Activated T-helper 1 cell treated with anti-CD3 and anti-CD28 coated beads, Interleukin-12 subunit alpha, Interleukin-12 subunit beta, Interleukin-2, Interleukin-4 antibody, amounts not matched to agents 30 ng/mL and 10 ng/mL and 1 ng/mL, durations not matched to agents 14 hours and 24 hours and 36 hours (primary cell): Measurements from ENCODE around the gene DTWD2. TPM values are rescaled to one million over a fixed set of nuclear protein-coding genes. Genes with fewer than 3 reads are reported as not detected.
"Not testable (repeated sequence)": the region's sequence is repeated elsewhere in the genome, so short reads cannot be mapped to it uniquely, and the experiment has no call there.

Experiments used
- DNase-seq: peaks from one replicate; pipeline ENCODE4 v3.0.0; 2021; ENCODE audit warnings: low spot score
- H3K27ac Mint-ChIP-seq: one replicate; pipeline ENCODE4 v1.8.0; 2021; ENCODE audit warnings: mild to moderate bottlenecking, mixed read lengths
- H3K27me3 Mint-ChIP-seq: one replicate; pipeline ENCODE4 v1.8.0; 2022; ENCODE audit warnings: mild to moderate bottlenecking, moderate library complexity, mixed read lengths; ENCODE audit not compliant: insufficient read depth
- H3K36me3 Mint-ChIP-seq: one replicate; pipeline ENCODE4 v1.8.0; 2021; ENCODE audit warnings: low read depth, mixed read lengths
- H3K4me1 Mint-ChIP-seq: one replicate; pipeline ENCODE4 v1.8.0; 2021; ENCODE audit warnings: low read depth, mixed read lengths
- H3K4me3 Mint-ChIP-seq: one replicate; pipeline ENCODE4 v1.8.0; 2021; ENCODE audit warnings: mild to moderate bottlenecking, moderate library complexity, mixed read lengths
- H3K9me3 Mint-ChIP-seq: one replicate; pipeline ENCODE4 v1.8.0; 2021; ENCODE audit warnings: mixed read lengths
- intact Hi-C: fragments of 100-400 bp; cut with micrococcal nuclease; formaldehyde crosslinking; loops from one replicate; pipeline ENCODE4 v1.15.1; 2024
- total RNA-seq: library from RNA; stranded (reverse); gene quantifications from 2 replicates; pipeline ENCODE4 v1.2.3, GENCODE V29; 2022

The DTWD2 gene
- total RNA-seq, 1 donor from 2014 or later = 1.6 TPM

GRCh38 chr5:118921866-118922265 lies 66.5 kb downstream of the DTWD2 start:
- Mint-ChIP-seq H3K27ac (no peak overlapping the region), H3K4me1 (no peaks in the 10 kb centered on the region), H3K4me3 (no peak overlapping the region), H3K36me3 (no peaks in the 10 kb centered on the region), H3K27me3 (no peaks in the 10 kb centered on the region), H3K9me3 (no peaks in the 10 kb centered on the region)
- no peak for DNase-seq
- intact Hi-C loops = no loop called here

GRCh38 chr5:118919016-118919415 lies 69.3 kb downstream of the DTWD2 start:
- H3K27me3 Mint-ChIP-seq = no peaks in the 10 kb centered on the region
- H3K36me3 Mint-ChIP-seq = no peaks in the 10 kb centered on the region
- no peaks in the 10 kb centered on the region for H3K9me3 Mint-ChIP-seq
- H3K4me1 Mint-ChIP-seq = no peaks in the 10 kb centered on the region
- intact Hi-C loops = no loop called here
- no peak overlapping the region for H3K4me3 Mint-ChIP-seq
- H3K27ac Mint-ChIP-seq = no peak overlapping the region
- no peak for DNase-seq

DNA sequence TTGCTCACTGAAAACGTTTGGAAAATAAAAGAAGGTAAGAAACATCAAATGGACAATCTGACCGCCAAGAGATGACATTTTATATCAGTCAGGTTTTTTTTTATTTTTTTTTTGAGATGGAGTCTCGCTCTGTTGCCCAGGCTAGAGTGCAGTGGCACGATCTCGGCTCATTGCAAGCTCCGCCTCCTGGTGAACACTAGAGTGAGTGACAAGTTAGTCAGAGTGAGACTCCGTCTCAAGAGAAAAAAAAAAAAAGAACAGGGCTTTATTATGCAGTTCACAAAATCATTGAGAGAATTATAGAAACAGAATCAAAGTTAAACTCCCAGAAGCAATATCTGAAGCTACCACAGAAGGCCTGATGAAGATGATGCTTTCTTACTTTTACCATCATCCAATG lies 70.1 kb downstream of the DTWD2 start:
- Mint-ChIP-seq H3K9me3 (no peaks in the 10 kb centered on the region), H3K27me3 (no peaks in the 10 kb centered on the region), H3K4me1 (no peaks in the 10 kb centered on the region), H3K27ac (no peak overlapping the region), H3K4me3 (no peak overlapping the region), H3K36me3 (no peaks in the 10 kb centered on the region)
- intact Hi-C loops = no loop called here
- no peak for DNase-seq

DNA sequence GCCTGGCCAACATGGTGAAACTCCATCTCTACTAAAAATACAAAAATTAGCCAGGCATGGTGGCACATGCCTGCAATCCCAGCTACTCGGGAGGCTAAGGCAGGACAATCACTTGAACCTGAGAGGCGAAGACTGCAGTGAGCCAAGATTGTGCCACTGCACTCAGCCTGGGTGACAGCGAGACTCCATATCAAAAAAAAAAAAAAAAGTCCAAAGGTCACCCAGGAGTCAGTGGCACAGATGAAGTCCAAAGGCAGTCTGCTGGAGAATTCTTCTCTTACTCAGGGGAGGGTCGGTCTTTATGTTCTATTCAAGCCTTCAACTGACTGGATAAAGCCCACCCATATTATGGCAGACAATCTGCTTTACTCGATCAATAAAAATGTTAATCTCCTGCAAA lies 80.8 kb downstream of the DTWD2 start:
- DNase-seq, intact Hi-C loops, H3K27me3 Mint-ChIP-seq, H3K27ac Mint-ChIP-seq, H3K4me1 Mint-ChIP-seq, H3K4me3 Mint-ChIP-seq, H3K36me3 Mint-ChIP-seq, H3K9me3 Mint-ChIP-seq: not testable (repeated sequence)

GRCh38 chr5:118906947-118907346 lies 81.4 kb downstream of the DTWD2 start:
- intact Hi-C loops = no loop called here
- no peak for DNase-seq
- Mint-ChIP-seq H3K27ac (no peak overlapping the region), H3K36me3 (no peaks in the 10 kb centered on the region), H3K4me3 (no peak overlapping the region), H3K27me3 (no peaks in the 10 kb centered on the region), H3K4me1 (no peaks in the 10 kb centered on the region), H3K9me3 (no peaks in the 10 kb centered on the region)

- Mint-ChIP-seq H3K27ac (no peak overlapping the region), H3K4me3 (no peak overlapping the region), H3K9me3 (no peaks in the 10 kb centered on the region), H3K27me3 (no peaks in the 10 kb centered on the region), H3K36me3 (no peaks in the 10 kb centered on the region), H3K4me1 (no peaks in the 10 kb centered on the region)
- no peak for DNase-seq
- intact Hi-C loops = no loop called here
Measured at GRCh38 chr5:118905196-118905595, 83.2 kb downstream of the DTWD2 start.

DNA sequence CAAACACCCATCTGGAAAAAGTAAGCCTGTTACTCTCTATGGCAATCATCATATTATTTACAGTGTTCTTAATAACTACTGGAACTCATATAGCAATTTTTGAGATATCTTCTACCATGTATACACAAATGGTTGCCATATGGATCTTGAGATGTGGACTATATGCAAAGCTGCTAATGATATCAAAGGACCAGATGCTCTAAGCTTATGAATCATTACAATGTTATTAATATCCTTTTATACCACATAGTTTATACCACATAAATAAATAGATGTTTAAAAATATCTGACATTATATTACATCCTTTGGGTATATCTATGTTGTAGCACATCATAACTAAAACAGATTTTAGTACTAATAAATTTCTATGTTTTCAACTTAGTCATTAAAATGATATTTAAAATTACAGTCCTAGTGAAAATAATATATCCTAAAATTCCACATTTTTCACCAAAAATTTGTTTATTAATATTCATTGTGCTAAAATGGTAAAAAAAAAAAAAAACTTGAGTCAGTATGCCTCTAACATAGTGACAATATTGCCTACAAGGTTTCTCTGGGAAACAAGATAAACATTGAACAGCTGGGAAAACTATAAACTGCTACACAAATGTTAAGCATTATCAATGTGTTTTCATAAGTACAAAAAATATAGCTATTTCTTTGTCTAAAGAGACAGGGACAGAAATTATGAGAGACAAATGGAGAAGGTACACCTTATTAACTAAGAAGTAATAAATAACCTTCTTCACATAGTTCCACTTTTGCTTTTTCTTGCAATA lies 85.5 kb downstream of the DTWD2 start:
- no peak overlapping the region for H3K27ac Mint-ChIP-seq
- H3K4me1 Mint-ChIP-seq = no peaks in the 10 kb centered on the region
- intact Hi-C loops = no loop called here
- no peaks in the 10 kb centered on the region for H3K27me3 Mint-ChIP-seq
- H3K9me3 Mint-ChIP-seq = no peaks in the 10 kb centered on the region
- no peak for DNase-seq
- no peaks in the 10 kb centered on the region for H3K36me3 Mint-ChIP-seq
- no peak overlapping the region for H3K4me3 Mint-ChIP-seq

DNA sequence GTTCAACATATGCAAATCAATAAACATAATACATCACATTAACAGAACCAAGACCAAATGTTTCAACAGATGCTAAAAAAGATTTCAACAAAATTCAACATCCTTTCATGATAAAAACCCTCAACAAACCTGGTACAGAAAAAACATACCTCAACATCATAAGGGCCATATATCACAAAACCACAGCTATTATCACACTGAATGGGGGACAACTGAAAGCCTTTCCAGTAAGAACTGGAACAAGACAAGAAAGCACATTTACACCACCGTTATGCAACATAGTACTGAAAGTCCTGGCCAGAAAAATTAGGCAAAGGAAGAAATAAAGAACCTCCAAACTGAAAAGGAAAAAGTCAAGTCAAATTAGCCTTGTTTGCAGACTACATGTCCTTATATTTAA lies 93.6 kb downstream of the DTWD2 start:
- intact Hi-C loops = no loop called here
- no peaks in the 10 kb centered on the region for H3K9me3 Mint-ChIP-seq

GRCh38 chr5:118891252-118891651 lies 97.1 kb downstream of the DTWD2 start:
- Mint-ChIP-seq H3K36me3 (no peaks in the 10 kb centered on the region), H3K9me3 (no peaks in the 10 kb centered on the region), H3K4me1 (no peaks in the 10 kb centered on the region), H3K27me3 (no peaks in the 10 kb centered on the region), H3K4me3 (no peak overlapping the region), H3K27ac (no peak overlapping the region)
- intact Hi-C loops = no loop called here
- no peak for DNase-seq

More for the DNA sequence above, 93.6 kb downstream of the DTWD2 start:
- H3K4me1 Mint-ChIP-seq = no peaks in the 10 kb centered on the region
- no peak for DNase-seq
- H3K4me3 Mint-ChIP-seq = no peak overlapping the region
- no peaks in the 10 kb centered on the region for H3K27me3 Mint-ChIP-seq
- H3K36me3 Mint-ChIP-seq = no peaks in the 10 kb centered on the region
- H3K27ac Mint-ChIP-seq = no peak overlapping the region

DNA sequence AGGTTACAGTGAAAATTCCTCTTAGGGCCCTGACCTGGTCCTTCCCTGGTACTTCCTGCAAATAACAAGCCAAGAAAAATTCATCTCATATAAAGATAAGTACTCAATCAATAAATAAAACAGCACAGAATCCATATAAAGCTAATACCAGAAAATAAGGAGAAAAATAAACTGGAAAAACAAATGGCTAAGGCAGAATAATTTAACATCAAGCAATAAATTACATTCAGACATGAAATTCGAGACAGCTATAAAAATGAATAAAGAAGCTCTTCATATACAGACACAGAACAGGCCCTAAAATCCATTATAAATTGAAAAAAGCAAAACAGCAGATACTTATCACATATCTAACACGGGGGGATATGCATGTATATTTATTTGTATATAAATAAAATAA lies 99.2 kb downstream of the DTWD2 start:
- DNase-seq = no peak
- Mint-ChIP-seq H3K27ac (no peak overlapping the region), H3K27me3 (no peaks in the 10 kb centered on the region), H3K36me3 (no peaks in the 10 kb centered on the region), H3K4me3 (no peak overlapping the region), H3K9me3 (no peaks in the 10 kb centered on the region), H3K4me1 (no peaks in the 10 kb centered on the region)
- intact Hi-C loops = no loop called here

GRCh38 chr5:118888556-118888955 lies 99.8 kb downstream of the DTWD2 start:
- Mint-ChIP-seq H3K27ac (no peak overlapping the region), H3K4me3 (no peak overlapping the region), H3K9me3 (no peaks in the 10 kb centered on the region), H3K36me3 (no peaks in the 10 kb centered on the region), H3K4me1 (no peaks in the 10 kb centered on the region), H3K27me3 (no peaks in the 10 kb centered on the region)
- no peak for DNase-seq
- intact Hi-C loops = no loop called here

DNA sequence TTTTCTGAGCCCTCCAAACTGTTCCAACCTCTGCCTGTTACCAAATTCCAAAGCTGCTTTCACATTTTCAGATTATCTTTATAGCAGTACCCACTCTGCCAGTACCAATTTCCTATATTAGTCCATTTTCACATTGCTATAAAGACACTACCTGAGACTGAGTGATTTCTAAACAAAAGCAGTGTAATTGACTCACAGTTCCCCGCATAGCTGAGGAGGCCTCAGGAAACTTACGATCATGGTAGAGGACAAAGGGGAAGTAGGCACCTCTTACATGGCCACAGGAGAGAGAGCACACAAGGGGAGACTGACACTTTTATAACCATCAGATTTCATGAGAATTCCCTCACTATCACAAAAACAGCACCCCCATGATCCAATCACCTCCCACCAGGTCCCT lies 105.0 kb downstream of the DTWD2 start:
- no peak overlapping the region for H3K27ac Mint-ChIP-seq
- no peaks in the 10 kb centered on the region for H3K27me3 Mint-ChIP-seq
- intact Hi-C loops = no loop called here
- H3K4me3 Mint-ChIP-seq = no peak overlapping the region
- peaks cover 1% of the 10 kb centered on the region for H3K9me3 Mint-ChIP-seq
- no peak for DNase-seq
- H3K36me3 Mint-ChIP-seq = no peaks in the 10 kb centered on the region
- H3K4me1 Mint-ChIP-seq = no peaks in the 10 kb centered on the region

GRCh38 chr5:118882666-118883065 lies 105.7 kb downstream of the DTWD2 start:
- Mint-ChIP-seq H3K27ac (no peak overlapping the region), H3K36me3 (no peaks in the 10 kb centered on the region), H3K4me3 (no peak overlapping the region), H3K9me3 (peaks cover 8% of the 10 kb centered on the region), H3K4me1 (no peaks in the 10 kb centered on the region), H3K27me3 (no peaks in the 10 kb centered on the region)
- no peak for DNase-seq
- intact Hi-C loops = no loop called here

- H3K9me3 Mint-ChIP-seq = peaks cover 40% of the 10 kb centered on the region
- intact Hi-C loops, DNase-seq, H3K4me1 Mint-ChIP-seq, H3K36me3 Mint-ChIP-seq, H3K27ac Mint-ChIP-seq, H3K4me3 Mint-ChIP-seq, H3K27me3 Mint-ChIP-seq: not testable (repeated sequence)
Measured at GRCh38 chr5:118876852-118877251, 111.5 kb downstream of the DTWD2 start.
